Ishikawa (cell line): ENCODE measurements around the gene PARD3B.

ENCODE experiments used
- CEBPB ChIP-seq: IDR thresholded peaks from 2 replicates; pipeline ENCODE4 v1.6.1; 2012
- CREB1 ChIP-seq: IDR thresholded peaks from 2 replicates; pipeline ENCODE4 v1.6.1; 2012; ENCODE audit warnings: low read depth
- EGR1 ChIP-seq: IDR thresholded peaks from 2 replicates; pipeline ENCODE4 v1.6.1; 2012
- EP300 ChIP-seq: IDR thresholded peaks from 2 replicates; pipeline ENCODE4 v1.6.1; 2012; ENCODE audit warnings: borderline replicate concordance
- NFIC ChIP-seq: IDR thresholded peaks from 2 replicates; pipeline ENCODE4 v1.6.1; 2012
- RAD21 ChIP-seq: IDR thresholded peaks from 2 replicates; pipeline ENCODE4 v1.6.1; 2012; ENCODE audit warnings: low read depth
- TAF1 ChIP-seq: IDR thresholded peaks from 2 replicates; pipeline ENCODE4 v1.6.1; 2012; ENCODE audit warnings: low read depth, mild to moderate bottlenecking
- TCF12 ChIP-seq: IDR thresholded peaks from 2 replicates; pipeline ENCODE4 v1.6.1; 2012; ENCODE audit warnings: low read depth
- YY1 ChIP-seq: IDR thresholded peaks from 2 replicates; pipeline ENCODE4 v1.6.1; 2012; ENCODE audit warnings: low read depth
- ZBTB7A ChIP-seq: IDR thresholded peaks from 2 replicates; pipeline ENCODE4 v1.6.1; 2012; ENCODE audit warnings: low read depth
- TF ChIP-seq, protein P1 (sequence below): IDR thresholded peaks from 2 replicates; pipeline ENCODE4 v1.6.1; 2012
- TF ChIP-seq, protein P2 (sequence below): IDR thresholded peaks from 2 replicates; pipeline ENCODE4 v1.6.1; 2012

DNA sequence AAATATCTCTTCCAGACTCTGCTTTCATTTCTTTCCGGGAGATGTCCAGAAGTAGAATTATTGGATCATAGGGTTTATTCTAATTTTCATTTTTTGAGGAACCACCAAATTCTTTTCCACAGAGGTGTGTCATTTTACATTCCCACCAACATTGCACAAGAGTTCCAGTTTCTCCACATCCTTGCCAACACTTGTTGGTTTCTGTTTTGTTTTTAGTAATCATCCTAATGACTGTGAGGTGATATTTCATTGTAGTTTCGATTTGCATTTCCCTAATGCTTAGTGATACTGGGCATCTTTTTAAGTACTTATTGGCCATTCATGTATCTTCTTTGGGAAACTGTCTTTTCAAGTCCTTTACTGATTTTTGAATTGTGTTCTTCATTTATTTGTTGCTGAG is 513.1 kb downstream of the PARD3B start:
- no peak for TF ChIP-seq RAD21
- no peak for TF ChIP-seq EP300
- no peak for TF ChIP-seq NFIC
- no peak for TF ChIP-seq CEBPB
- TF ChIP-seq, protein P1, sequence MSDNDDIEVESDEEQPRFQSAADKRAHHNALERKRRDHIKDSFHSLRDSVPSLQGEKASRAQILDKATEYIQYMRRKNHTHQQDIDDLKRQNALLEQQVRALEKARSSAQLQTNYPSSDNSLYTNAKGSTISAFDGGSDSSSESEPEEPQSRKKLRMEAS = no peak
- TF ChIP-seq TCF12 = no peak
- no peak for TF ChIP-seq CREB1
- no peak for TF ChIP-seq YY1
- TF ChIP-seq, protein P2, sequence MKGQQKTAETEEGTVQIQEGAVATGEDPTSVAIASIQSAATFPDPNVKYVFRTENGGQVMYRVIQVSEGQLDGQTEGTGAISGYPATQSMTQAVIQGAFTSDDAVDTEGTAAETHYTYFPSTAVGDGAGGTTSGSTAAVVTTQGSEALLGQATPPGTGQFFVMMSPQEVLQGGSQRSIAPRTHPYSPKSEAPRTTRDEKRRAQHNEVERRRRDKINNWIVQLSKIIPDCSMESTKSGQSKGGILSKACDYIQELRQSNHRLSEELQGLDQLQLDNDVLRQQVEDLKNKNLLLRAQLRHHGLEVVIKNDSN = no peak
- no peak for TF ChIP-seq TAF1
- no peak for TF ChIP-seq EGR1
- no peak for TF ChIP-seq ZBTB7A
